ENCODE results near the gene PCYT2. TPM values are rescaled to one million over a fixed set of nuclear protein-coding genes. Genes with fewer than 3 reads are reported as not detected.

PCYT2 gene
- total and polyA plus RNA-seq, 2 donors = 19.4 to 37.4 TPM

DNA sequence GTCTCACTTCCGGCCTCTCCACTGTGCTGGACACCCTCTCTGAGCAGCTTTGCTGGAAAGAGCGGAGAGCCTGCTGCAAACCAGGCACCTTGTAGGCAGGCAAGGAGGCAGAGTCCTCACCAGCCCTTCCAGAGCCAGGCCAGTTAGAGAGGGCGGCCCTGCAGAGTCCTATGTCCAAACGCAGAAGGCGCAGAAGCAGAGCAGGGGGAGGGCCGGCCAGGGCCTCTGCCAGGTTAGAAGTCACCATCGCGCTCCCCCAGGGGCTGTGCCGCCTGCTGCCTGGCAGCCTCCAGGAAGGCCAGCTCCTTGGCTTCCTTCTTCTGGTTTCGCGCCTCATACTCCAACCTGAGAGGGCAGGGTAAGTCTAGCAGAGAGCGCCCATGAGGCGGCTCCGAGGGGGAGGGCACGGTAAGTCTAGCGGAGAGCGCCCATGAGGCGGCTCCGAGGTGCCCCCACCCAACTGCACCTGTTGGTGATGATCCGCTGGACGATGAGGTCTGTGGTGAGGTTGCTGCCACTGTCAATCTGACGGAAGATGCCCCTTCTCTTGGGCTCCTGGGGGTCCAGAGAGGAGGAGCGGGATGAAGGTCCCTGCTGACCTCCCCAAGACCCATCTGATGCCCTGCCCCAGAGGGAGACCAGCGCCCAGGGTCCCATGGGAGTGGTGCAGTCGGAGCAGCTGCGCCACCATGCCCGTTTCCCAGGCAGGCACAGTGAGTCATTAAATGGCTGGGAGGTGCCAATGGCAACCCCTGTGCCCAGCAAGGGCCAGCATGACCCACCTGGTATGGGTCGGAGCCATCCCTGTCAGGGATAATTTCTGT, 6.4 kb downstream of the PCYT2 start:
- Histone ChIP-seq H3K4me3 (ENCODE audit: low read length in 2 of 2) (no peak overlapping the region), H3K27me3 (ENCODE audit: control insufficient read depth in 2 of 2, insufficient read depth in 1 of 2, low read length in 1 of 2) (peaks cover 24 to 37% of the 10 kb centered on the region in 2 donors), H3K27ac (ENCODE audit: low read depth in 1 of 2, low read length in 1 of 2) (no peak overlapping the region), H3K36me3 (ENCODE audit: control insufficient read depth in 2 of 2, insufficient read depth in 2 of 2, low read length in 1 of 2) (peaks cover 43 to 51% of the 10 kb centered on the region in 2 donors), H3K9me3 (ENCODE audit: control insufficient read depth in 2 of 2, insufficient read depth in 1 of 2, low read length in 1 of 2) (no peaks in the 10 kb centered on the region), H3K4me1 (ENCODE audit: control insufficient read depth in 2 of 2, insufficient read depth in 2 of 2, low read length in 2 of 2) (peaks cover 3 to 4% of the 10 kb centered on the region in 2 donors)
- 93% methylated on average over 28 of the region's 28 CpGs for WGBS
- no peak for DNase-seq (ENCODE audit: low read depth in 6 of 9, low spot score in 9 of 9)

GRCh38 chr17:81903896-81904599, 7.2 kb downstream of the PCYT2 start:
- peaks cover 0 to 4% of the 10 kb centered on the region in 2 donors for H3K4me1 ChIP-seq (ENCODE audit: control insufficient read depth in 2 of 2, insufficient read depth in 2 of 2, low read length in 2 of 2)
- 98% methylated on average over 24 of the region's 24 CpGs for WGBS
- H3K36me3 ChIP-seq (ENCODE audit: control insufficient read depth in 2 of 2, insufficient read depth in 2 of 2, low read length in 1 of 2) = peaks cover 49 to 59% of the 10 kb centered on the region in 2 donors
- no peak overlapping the region for H3K27ac ChIP-seq (ENCODE audit: low read depth in 1 of 2, low read length in 1 of 2)
- no peak for DNase-seq (ENCODE audit: low read depth in 6 of 9, low spot score in 9 of 9)
- H3K27me3 ChIP-seq (ENCODE audit: control insufficient read depth in 2 of 2, insufficient read depth in 1 of 2, low read length in 1 of 2) = peaks cover 24 to 37% of the 10 kb centered on the region in 2 donors
- H3K9me3 ChIP-seq (ENCODE audit: control insufficient read depth in 2 of 2, insufficient read depth in 1 of 2, low read length in 1 of 2) = no peaks in the 10 kb centered on the region
- no peak overlapping the region for H3K4me3 ChIP-seq (ENCODE audit: low read length in 2 of 2)

- peaks cover 53 to 65% of the 10 kb centered on the region in 2 donors for H3K36me3 ChIP-seq (ENCODE audit: control insufficient read depth in 2 of 2, insufficient read depth in 2 of 2, low read length in 1 of 2)
- no peaks in the 10 kb centered on the region for H3K9me3 ChIP-seq (ENCODE audit: control insufficient read depth in 2 of 2, insufficient read depth in 1 of 2, low read length in 1 of 2)
- peaks cover 0 to 4% of the 10 kb centered on the region in 2 donors for H3K4me1 ChIP-seq (ENCODE audit: control insufficient read depth in 2 of 2, insufficient read depth in 2 of 2, low read length in 2 of 2)
- H3K27me3 ChIP-seq (ENCODE audit: control insufficient read depth in 2 of 2, insufficient read depth in 1 of 2, low read length in 1 of 2) = peaks cover 24 to 37% of the 10 kb centered on the region in 2 donors
- H3K27ac ChIP-seq (ENCODE audit: low read depth in 1 of 2, low read length in 1 of 2) = no peak overlapping the region
- no peak for DNase-seq (ENCODE audit: low read depth in 6 of 9, low spot score in 9 of 9)
- no peak overlapping the region for H3K4me3 ChIP-seq (ENCODE audit: low read length in 2 of 2)
- 97% methylated on average over 10 of the region's 10 CpGs for WGBS
These were observed 7.8 kb downstream of the PCYT2 start for GRCh38 chr17:81903415-81903831.

DNA sequence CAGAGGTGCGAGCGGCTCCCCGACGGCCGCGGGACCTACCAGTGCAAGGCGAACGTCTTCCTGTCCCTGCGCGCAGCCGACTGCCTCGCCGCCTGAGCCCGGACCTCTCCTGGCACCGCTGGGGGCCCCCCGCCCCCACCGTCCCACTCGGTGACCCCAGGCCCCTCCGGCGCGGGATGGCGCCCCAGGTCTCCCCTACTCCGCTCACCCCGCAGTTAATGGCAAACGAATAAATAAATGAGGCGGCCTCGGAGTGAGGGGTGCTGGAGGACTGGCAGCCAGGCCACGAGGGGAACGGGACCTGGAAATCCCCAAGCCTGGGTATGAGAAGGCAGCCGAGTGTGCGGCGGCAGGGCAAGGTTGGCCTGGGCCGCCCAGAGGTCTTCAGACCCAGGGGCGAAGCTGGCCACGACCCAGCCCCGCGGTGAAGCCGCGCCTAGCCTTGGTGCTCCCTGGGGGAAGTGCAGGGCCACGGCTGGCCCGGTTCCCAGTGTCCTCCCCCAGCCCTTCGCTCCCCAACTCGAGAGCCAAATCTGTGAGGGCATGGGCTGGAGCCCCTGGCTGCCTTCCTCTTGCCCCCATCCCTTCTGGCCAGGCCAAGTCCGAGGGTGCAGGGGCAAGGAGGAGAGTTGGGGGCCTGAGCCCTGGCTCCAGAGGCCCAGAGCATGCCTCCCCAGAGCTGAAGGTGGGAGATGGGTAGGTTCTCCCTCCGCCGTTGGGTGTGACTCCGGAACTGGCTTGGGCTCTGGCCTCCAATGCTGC, 8.4 kb downstream of the PCYT2 start:
- peaks cover 54 to 67% of the 10 kb centered on the region in 2 donors for H3K36me3 ChIP-seq (ENCODE audit: control insufficient read depth in 2 of 2, insufficient read depth in 2 of 2, low read length in 1 of 2)
- WGBS = 51% methylated on average over 47 of the region's 47 CpGs
- H3K27me3 ChIP-seq (ENCODE audit: control insufficient read depth in 2 of 2, insufficient read depth in 1 of 2, low read length in 1 of 2) = peaks cover 24 to 37% of the 10 kb centered on the region in 2 donors
- peaks cover 0 to 4% of the 10 kb centered on the region in 2 donors for H3K4me1 ChIP-seq (ENCODE audit: control insufficient read depth in 2 of 2, insufficient read depth in 2 of 2, low read length in 2 of 2)
- H3K9me3 ChIP-seq (ENCODE audit: control insufficient read depth in 2 of 2, insufficient read depth in 1 of 2, low read length in 1 of 2) = no peaks in the 10 kb centered on the region
- no peak overlapping the region for H3K4me3 ChIP-seq (ENCODE audit: low read length in 2 of 2)
- no peak overlapping the region for H3K27ac ChIP-seq (ENCODE audit: low read depth in 1 of 2, low read length in 1 of 2)
- DNase-seq (ENCODE audit: low read depth in 6 of 9, low spot score in 9 of 9) = no peak

GRCh38 chr17:81902023-81902652, 9.1 kb downstream of the PCYT2 start, which contains the start of gene NPB:
Gene NPB, plus strand, starts transcription at chr17:81902238. Its CDS starts 40 bp downstream, at chr17:81902278.
- Histone ChIP-seq H3K9me3 (ENCODE audit: control insufficient read depth in 2 of 2, insufficient read depth in 1 of 2, low read length in 1 of 2) (no peaks in the 10 kb centered on the region), H3K36me3 (ENCODE audit: control insufficient read depth in 2 of 2, insufficient read depth in 2 of 2, low read length in 1 of 2) (peaks cover 57 to 69% of the 10 kb centered on the region in 2 donors), H3K4me3 (ENCODE audit: low read length in 2 of 2) (peak within 1 kb of the TSS in 1 of 2 donors; percentile 6), H3K4me1 (ENCODE audit: control insufficient read depth in 2 of 2, insufficient read depth in 2 of 2, low read length in 2 of 2) (peaks cover 0 to 4% of the 10 kb centered on the region in 2 donors), H3K27ac (ENCODE audit: low read depth in 1 of 2, low read length in 1 of 2) (no peak within 1 kb of the TSS), H3K27me3 (ENCODE audit: control insufficient read depth in 2 of 2, insufficient read depth in 1 of 2, low read length in 1 of 2) (peaks cover 24 to 37% of the 10 kb centered on the region in 2 donors)
- DNase-seq (ENCODE audit: low read depth in 6 of 9, low spot score in 9 of 9) = no peak
- 4% methylated on average over 79 of the region's 79 CpGs for WGBS

DNA sequence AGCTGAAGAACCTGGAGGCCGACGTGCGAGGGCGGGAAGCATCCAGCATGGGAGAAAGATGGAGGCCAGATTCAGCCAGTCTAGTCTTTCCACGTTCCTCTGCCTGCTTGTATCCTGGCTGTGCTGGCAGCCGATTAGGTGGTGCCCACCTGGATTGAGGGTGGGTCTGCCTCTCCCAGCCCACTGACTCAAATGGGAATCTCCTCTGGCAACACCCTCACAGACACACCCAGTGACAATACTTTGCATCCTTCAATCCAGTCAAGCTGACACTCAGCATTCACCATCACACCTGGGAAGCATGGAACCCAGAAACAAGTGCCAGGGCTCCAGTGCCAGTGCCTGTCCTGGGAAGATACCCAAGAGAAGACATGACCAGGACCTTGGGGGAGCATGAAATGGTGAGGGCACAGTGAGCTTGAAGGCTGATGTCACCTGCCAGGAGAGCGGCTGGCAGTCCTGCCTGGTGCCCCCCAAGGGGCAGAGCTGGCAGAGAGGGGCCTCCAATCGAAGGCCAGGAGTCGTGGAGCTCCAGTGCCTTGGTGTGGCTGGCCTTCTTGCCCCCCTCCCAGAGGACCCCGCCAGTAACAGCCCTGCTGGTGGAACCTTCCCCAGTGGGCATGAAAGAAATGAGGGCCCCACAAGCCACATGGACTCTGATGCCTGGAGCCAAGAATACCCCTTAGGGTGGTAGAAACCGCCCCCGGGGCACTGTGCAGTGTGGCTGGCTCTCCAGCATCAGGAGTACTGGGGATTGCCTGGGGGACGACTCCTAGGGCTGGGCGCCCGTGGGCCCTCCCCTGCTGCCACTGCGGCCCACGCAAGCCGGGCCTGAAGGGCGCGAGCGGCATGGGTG, 9.8 kb downstream of the PCYT2 start:
- H3K4me3 ChIP-seq (ENCODE audit: low read length in 2 of 2) = no peak overlapping the region
- no peak for DNase-seq (ENCODE audit: low read depth in 6 of 9, low spot score in 9 of 9)

DNA sequence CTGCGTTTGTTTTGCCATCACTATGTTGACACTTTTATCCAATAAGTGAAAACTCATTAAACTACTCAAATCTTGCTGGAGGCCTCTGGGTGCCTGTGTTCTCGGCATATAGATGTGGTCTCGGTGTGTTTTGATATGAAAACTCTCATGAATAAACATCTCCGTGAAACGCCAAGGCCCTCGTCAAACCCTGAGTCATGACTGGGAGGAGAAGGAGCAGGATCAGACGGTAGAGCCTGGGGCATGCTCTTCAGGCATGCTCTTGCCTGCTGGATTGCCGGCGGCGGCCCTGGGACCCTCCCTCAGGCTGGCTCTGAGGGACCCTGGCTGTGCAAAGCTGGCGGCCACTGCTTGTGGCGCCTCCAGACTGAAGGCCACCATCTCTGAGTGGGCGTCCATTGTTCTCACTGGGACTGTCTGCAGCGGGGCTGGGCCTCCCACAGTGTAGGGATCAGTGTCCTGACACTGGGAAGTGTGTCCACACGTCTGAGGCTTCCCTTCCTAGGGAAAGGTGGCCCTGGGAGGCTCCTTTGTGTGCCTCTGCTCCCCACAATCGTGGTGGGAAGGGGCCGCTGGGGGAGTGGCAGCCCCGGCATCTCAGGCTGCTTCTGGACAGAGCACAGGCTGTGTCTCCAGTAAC, 10.9 kb downstream of the PCYT2 start:
- Histone ChIP-seq H3K36me3 (ENCODE audit: control insufficient read depth in 2 of 2, insufficient read depth in 2 of 2, low read length in 1 of 2) (peaks cover 55 to 70% of the 10 kb centered on the region in 2 donors), H3K9me3 (ENCODE audit: control insufficient read depth in 2 of 2, insufficient read depth in 1 of 2, low read length in 1 of 2) (no peaks in the 10 kb centered on the region), H3K4me1 (ENCODE audit: control insufficient read depth in 2 of 2, insufficient read depth in 2 of 2, low read length in 2 of 2) (peaks cover 0 to 4% of the 10 kb centered on the region in 2 donors), H3K27me3 (ENCODE audit: control insufficient read depth in 2 of 2, insufficient read depth in 1 of 2, low read length in 1 of 2) (peaks cover 24 to 37% of the 10 kb centered on the region in 2 donors), H3K4me3 (ENCODE audit: low read length in 2 of 2) (no peak overlapping the region), H3K27ac (ENCODE audit: low read depth in 1 of 2, low read length in 1 of 2) (no peak overlapping the region)
- 95% methylated on average over 18 of the region's 18 CpGs for WGBS
- no peak for DNase-seq (ENCODE audit: low read depth in 6 of 9, low spot score in 9 of 9)

More for the DNA sequence above, 9.8 kb downstream of the PCYT2 start:
- H3K36me3 ChIP-seq (ENCODE audit: control insufficient read depth in 2 of 2, insufficient read depth in 2 of 2, low read length in 1 of 2) = peaks cover 58 to 70% of the 10 kb centered on the region in 2 donors
- H3K9me3 ChIP-seq (ENCODE audit: control insufficient read depth in 2 of 2, insufficient read depth in 1 of 2, low read length in 1 of 2) = no peaks in the 10 kb centered on the region
- H3K27ac ChIP-seq (ENCODE audit: low read depth in 1 of 2, low read length in 1 of 2) = no peak overlapping the region
- 61% methylated on average over 21 of the region's 21 CpGs for WGBS
- peaks cover 24 to 37% of the 10 kb centered on the region in 2 donors for H3K27me3 ChIP-seq (ENCODE audit: control insufficient read depth in 2 of 2, insufficient read depth in 1 of 2, low read length in 1 of 2)
- H3K4me1 ChIP-seq (ENCODE audit: control insufficient read depth in 2 of 2, insufficient read depth in 2 of 2, low read length in 2 of 2) = peaks cover 0 to 4% of the 10 kb centered on the region in 2 donors
